Upper lobe of right lung (tissue), 1 donor: Measurements from ENCODE around the gene NIPAL3. TPM values are rescaled to one million over a fixed set of nuclear protein-coding genes. Genes with fewer than 3 reads are reported as not detected.
"Not testable (repeated sequence)": the region's sequence is repeated elsewhere in the genome, so short reads cannot be mapped to it uniquely, and the experiment has no call there.

ENCODE experiments used
- ATAC-seq: fragments of 200-7000 bp; cut with Tn5 transposase; one replicate; pipeline ENCODE4 v1.9.1; 2020; ENCODE audit warnings: mild to moderate bottlenecking, moderate library complexity
- DNase-seq: peaks from one replicate; pipeline ENCODE4 v3.0.0-alpha.2; 2020
- H3K27ac ChIP-seq: fragments of 200-600 bp; one replicate; pipeline ENCODE4 v1.8.0; 2022
- H3K27me3 ChIP-seq: fragments of 200-600 bp; one replicate; pipeline ENCODE4 v1.8.0; 2022; ENCODE audit warnings: mild to moderate bottlenecking
- H3K36me3 ChIP-seq: fragments of 200-600 bp; one replicate; pipeline ENCODE4 v1.8.0; 2022
- H3K4me1 ChIP-seq: fragments of 200-600 bp; one replicate; pipeline ENCODE4 v1.8.0; 2022
- H3K4me3 ChIP-seq: fragments of 200-600 bp; one replicate; pipeline ENCODE4 v1.8.0; 2022; ENCODE audit warnings: mild to moderate bottlenecking
- H3K9me3 ChIP-seq: fragments of 200-600 bp; one replicate; pipeline ENCODE4 v1.8.0; 2022
- intact Hi-C: fragments of 100-400 bp; cut with DNase I; formaldehyde crosslinking; loops from one replicate; pipeline ENCODE4 v1.11.0; 2022
- total RNA-seq: library from RNA; stranded (reverse); fragmentation: NEBNext Ultra II Directional; extraction: Animal tissue kit (Norgen Biotek cat#: 25700); gene quantifications from one replicate; pipeline ENCODE4 v1.2.1, GENCODE V29; 2021
- TF ChIP-seq, protein P1 (sequence below): fragments of 200-600 bp; IDR thresholded peaks from one replicate; pipeline ENCODE4 v1.8.0; 2022; ENCODE audit warnings: antibody characterized with exemption
- donor health status: DM: no; HTN: yes; CAD: no; lungs with severe emphysema.

The NIPAL3 gene
- total RNA-seq, 1 donor from 2014 or later, result 37.8 TPM

DNA sequence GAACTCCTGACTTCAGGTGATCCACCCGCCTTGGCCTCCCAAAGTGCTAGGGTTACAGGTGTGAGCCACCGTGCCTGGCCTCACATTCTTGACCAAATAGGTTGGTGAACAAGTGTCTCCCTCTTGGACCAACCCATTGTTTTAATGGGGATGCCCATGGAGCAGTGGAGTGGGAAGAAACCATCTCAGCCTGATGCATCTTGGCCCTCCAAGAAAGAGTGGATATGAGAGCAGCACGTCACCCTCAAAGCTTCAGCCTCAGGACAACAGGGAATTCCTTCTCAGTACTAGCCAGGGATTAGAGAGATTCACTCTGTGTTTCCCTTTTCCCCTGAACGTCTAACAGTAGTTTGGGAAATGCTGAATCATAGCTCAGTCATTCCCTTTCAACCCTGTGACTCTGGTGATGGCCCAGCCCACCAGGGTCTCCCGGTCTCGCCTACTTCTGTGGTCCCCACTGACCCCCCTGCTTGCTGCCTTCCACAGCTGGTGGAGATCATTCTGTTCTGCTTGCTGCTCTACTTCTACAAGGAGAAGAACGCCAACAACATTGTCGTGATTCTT, 37.4 kb downstream of the NIPAL3 start:
- TF ChIP-seq, protein P1, sequence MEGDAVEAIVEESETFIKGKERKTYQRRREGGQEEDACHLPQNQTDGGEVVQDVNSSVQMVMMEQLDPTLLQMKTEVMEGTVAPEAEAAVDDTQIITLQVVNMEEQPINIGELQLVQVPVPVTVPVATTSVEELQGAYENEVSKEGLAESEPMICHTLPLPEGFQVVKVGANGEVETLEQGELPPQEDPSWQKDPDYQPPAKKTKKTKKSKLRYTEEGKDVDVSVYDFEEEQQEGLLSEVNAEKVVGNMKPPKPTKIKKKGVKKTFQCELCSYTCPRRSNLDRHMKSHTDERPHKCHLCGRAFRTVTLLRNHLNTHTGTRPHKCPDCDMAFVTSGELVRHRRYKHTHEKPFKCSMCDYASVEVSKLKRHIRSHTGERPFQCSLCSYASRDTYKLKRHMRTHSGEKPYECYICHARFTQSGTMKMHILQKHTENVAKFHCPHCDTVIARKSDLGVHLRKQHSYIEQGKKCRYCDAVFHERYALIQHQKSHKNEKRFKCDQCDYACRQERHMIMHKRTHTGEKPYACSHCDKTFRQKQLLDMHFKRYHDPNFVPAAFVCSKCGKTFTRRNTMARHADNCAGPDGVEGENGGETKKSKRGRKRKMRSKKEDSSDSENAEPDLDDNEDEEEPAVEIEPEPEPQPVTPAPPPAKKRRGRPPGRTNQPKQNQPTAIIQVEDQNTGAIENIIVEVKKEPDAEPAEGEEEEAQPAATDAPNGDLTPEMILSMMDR, result no peak
- peaks cover 50% of the 10 kb centered on the region for H3K36me3 ChIP-seq
- ATAC-seq, result no peak
- H3K4me3 ChIP-seq, result no peak overlapping the region
- H3K4me1 ChIP-seq, result no peaks in the 10 kb centered on the region
- H3K27me3 ChIP-seq, result no peaks in the 10 kb centered on the region
- intact Hi-C loops, result no loop called here
- H3K9me3 ChIP-seq, result no peaks in the 10 kb centered on the region
- no peak for DNase-seq
- H3K27ac ChIP-seq, result no peak overlapping the region

DNA sequence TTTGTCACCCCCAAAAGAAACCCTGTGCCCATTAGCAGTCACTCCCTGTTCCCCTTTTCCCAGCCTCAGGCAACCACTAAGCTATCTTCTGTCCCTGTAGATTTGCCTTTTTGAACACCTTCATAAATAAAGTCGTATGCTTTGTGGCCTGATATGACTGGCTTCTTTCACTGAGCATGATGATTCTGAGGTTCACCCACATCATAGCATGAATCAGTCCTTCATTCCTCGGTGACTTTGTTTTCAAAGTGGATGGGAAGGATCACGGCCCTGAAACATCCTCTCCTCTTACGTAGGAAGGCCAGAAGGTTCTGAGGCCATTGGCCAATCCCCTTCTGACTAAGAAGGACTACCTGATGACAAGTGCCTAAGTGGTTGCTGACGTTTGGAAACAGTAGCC, 39.1 kb downstream of the NIPAL3 start:
- peaks cover 47% of the 10 kb centered on the region for H3K36me3 ChIP-seq
- ATAC-seq (no peak), DNase-seq (no peak)
- no peaks in the 10 kb centered on the region for H3K27me3 ChIP-seq
- H3K4me1 ChIP-seq, result no peaks in the 10 kb centered on the region
- H3K9me3 ChIP-seq, result no peaks in the 10 kb centered on the region
- no peak overlapping the region for H3K27ac ChIP-seq
- TF ChIP-seq, protein P1, result no peak
- intact Hi-C loops, result no loop called here
- no peak overlapping the region for H3K4me3 ChIP-seq

DNA sequence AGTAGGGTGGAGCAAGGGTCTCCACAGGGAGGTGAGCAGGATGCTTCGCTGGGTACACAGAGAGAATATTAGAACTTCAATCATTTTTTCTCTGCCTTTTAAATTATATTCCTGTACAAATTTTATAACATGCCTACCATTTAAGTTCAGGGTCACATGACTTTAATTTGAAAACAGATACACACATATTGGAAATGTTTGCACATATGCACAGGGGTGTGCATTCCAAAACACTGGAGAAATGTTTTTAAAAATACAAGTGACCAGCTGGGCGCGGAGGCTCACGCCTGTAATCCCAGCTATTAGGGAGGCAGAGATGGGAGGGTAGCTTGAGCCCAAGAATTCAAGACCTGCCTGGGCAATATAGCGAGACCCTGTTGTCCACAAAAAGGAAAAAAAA, 39.7 kb downstream of the NIPAL3 start:
- Histone ChIP-seq H3K4me3 (no peak overlapping the region), H3K9me3 (no peaks in the 10 kb centered on the region), H3K27me3 (no peaks in the 10 kb centered on the region), H3K27ac (no peak overlapping the region), H3K4me1 (no peaks in the 10 kb centered on the region), H3K36me3 (peaks cover 48% of the 10 kb centered on the region)
- TF ChIP-seq, protein P1, result no peak
- ATAC-seq (no peak), DNase-seq (no peak)
- intact Hi-C loops, result no loop called here

DNA sequence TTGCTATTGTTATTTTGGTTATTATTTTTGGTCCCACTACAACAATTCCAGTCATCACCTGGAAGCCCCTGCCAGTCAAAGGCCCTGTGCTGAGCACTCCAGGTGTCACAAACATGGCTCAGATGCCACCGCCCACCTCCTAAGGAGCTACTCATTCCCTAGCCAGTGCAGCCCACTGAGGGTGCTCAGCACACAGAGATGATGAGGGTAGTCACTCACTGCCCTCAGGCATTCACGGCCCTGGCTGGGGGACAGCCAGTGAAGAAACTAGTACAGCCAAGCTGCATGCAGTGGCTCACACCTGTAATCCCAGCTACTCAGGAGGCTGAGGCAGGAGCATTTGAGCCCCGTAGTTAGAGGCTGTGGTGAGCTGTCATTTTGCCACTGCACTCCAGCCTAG, 42.3 kb downstream of the NIPAL3 start:
- peaks cover 55% of the 10 kb centered on the region for H3K36me3 ChIP-seq
- intact Hi-C loops, result loop anchor here (2.0 kb wide), 1 partner anchor 173 kb away; no protein-coding TSS in a partner anchor
- H3K4me3 ChIP-seq, result no peak overlapping the region
- TF ChIP-seq, protein P1, result no peak
- no peaks in the 10 kb centered on the region for H3K27me3 ChIP-seq
- H3K27ac ChIP-seq, result no peak overlapping the region
- H3K4me1 ChIP-seq, result no peaks in the 10 kb centered on the region
- no peak for DNase-seq
- ATAC-seq, result no peak
- no peaks in the 10 kb centered on the region for H3K9me3 ChIP-seq

DNA sequence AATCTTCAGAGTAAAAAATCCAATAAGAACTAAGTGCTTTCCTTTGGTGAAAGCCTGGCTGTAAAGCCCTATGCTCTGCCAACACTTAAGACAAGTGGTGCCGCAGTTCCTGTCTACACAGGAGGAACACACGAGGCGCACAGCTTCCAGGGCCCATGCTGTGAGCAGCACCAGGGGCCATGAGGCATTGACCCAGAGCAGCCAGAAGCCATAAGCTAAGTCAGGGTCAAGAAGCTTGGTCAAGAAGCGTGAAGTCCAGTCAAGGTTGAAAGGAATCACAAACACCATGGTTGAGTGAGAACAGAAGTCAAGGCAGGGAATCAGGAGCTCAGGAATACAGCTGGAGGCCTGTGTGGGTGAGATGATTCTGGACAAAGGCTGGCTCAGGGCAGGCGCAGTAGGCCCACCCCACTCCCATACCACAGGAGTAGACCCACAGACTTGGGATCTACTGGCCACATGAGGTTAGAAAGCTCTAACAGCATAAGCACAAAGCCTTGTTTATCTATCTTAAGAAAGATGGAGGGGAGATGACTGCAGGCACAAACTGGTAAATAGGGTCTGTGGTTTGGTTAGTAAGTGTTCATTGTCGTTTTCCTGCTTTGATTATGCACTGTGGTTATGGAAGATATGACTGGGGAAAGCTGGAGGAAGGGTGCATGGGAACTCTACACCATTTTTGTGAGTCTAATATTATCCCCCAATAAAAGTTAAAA, 44.1 kb downstream of the NIPAL3 start:
- no peak for ATAC-seq
- Histone ChIP-seq H3K27ac (no peak overlapping the region), H3K9me3 (no peaks in the 10 kb centered on the region), H3K36me3 (peaks cover 46% of the 10 kb centered on the region), H3K27me3 (no peaks in the 10 kb centered on the region), H3K4me3 (no peak overlapping the region), H3K4me1 (no peaks in the 10 kb centered on the region)
- DNase-seq, result no peak
- TF ChIP-seq, protein P1, result no peak
- intact Hi-C loops, result loop anchor here (2.0 kb wide), 1 partner anchor 171 kb away; no protein-coding TSS in a partner anchor

DNA sequence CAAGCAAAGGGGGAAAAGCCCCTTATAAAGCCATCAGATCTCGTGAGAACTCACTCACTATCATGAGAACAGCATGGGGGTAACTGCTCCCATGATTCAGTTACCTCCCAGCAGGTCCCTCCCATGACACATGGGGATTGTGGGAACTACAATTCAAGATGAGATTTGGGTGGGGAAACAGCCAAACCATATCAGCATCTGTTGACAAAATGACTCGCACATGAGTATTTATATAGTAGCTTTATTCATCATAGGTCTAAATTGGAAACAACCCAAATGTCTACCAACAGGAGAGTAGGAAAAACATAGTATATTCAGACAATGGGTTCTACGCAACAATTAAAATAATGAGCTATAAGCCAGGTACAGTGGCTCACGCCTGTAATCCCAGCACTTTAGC, 46.5 kb downstream of the NIPAL3 start:
- intact Hi-C loops, ATAC-seq, H3K27ac ChIP-seq, H3K27me3 ChIP-seq, H3K9me3 ChIP-seq, H3K4me3 ChIP-seq, H3K4me1 ChIP-seq, DNase-seq: not testable (repeated sequence)
- H3K36me3 ChIP-seq, result peaks cover 29% of the 10 kb centered on the region
